Neural cell (in vitro differentiated cells): Measurements from ENCODE around the gene FKBP3. TPM values are rescaled to one million over a fixed set of nuclear protein-coding genes. Genes with fewer than 3 reads are reported as not detected.

Source experiments
- H2AFZ ChIP-seq: fragments of 200-600, 300-800 bp; sonication (generic), shearing (Covaris generic); 2 replicates; pipeline ENCODE4 v1.6.0; 2014; ENCODE audit warnings: low read depth, mild to moderate bottlenecking, antibody characterized with exemption, low read length, moderate library complexity
- H3F3A ChIP-seq: fragments of 200-600 bp; shearing (Covaris generic); 2 replicates; pipeline ENCODE4 v1.6.1; 2016; ENCODE audit warnings: mild to moderate bottlenecking, moderate library complexity, mixed read lengths, antibody characterized with exemption, low read length; ENCODE audit not compliant: insufficient read depth, poor library complexity, severe bottlenecking
- H3K27ac ChIP-seq: fragments of 200-600, 300-800 bp; sonication (generic), shearing (Covaris generic); 2 replicates; pipeline ENCODE4 v1.5.1; 2014; ENCODE audit warnings: mild to moderate bottlenecking, low read length, moderate library complexity
- H3K27me3 ChIP-seq: fragments of 300-800, 200-600 bp; sonication (generic), shearing (Covaris generic); 2 replicates; pipeline ENCODE4 v1.6.0; 2014; ENCODE audit warnings: mild to moderate bottlenecking, low read depth, low read length, moderate library complexity; ENCODE audit not compliant: insufficient read depth
- H3K36me3 ChIP-seq: fragments of 300-800, 200-600 bp; sonication (generic), shearing (Covaris generic); 2 replicates; pipeline ENCODE4 v1.5.1; 2014; ENCODE audit warnings: mild to moderate bottlenecking, antibody characterized with exemption, low read length, moderate library complexity; ENCODE audit not compliant: insufficient read depth
- H3K4me2 ChIP-seq: fragments of 300-800, 200-600 bp; sonication (generic), shearing (Covaris generic); 2 replicates; pipeline ENCODE4 v1.6.0; 2014; ENCODE audit warnings: mild to moderate bottlenecking, low read length
- H3K4me3 ChIP-seq: fragments of 300-800, 200-600 bp; sonication (generic), shearing (Covaris generic); 2 replicates; pipeline ENCODE4 v1.5.1; 2014; ENCODE audit warnings: mild to moderate bottlenecking, low read length, moderate library complexity
- H3K79me2 ChIP-seq: fragments of 200-600 bp; shearing (Covaris generic); replicated peaks from 2 replicates; pipeline ENCODE4 v1.6.0; 2014; ENCODE audit warnings: mild to moderate bottlenecking, low read length, moderate library complexity; ENCODE audit not compliant: insufficient read depth
- H3K9ac ChIP-seq: fragments of 300-800, 200-600 bp; sonication (generic), shearing (Covaris generic); 2 replicates; pipeline ENCODE4 v1.6.1; 2016; ENCODE audit warnings: mild to moderate bottlenecking, low read length, mixed read lengths
- H3K9me2 ChIP-seq: fragments of 200-600 bp; shearing (Covaris generic); 2 replicates; pipeline ENCODE4 v1.6.1; 2016; ENCODE audit warnings: mild to moderate bottlenecking, low read length, mixed read lengths; ENCODE audit not compliant: insufficient read depth
- H3K9me3 ChIP-seq: fragments of 200-600, 300-800 bp; sonication (generic), shearing (Covaris generic); 2 replicates; pipeline ENCODE4 v1.6.1; 2016; ENCODE audit warnings: mild to moderate bottlenecking, mixed run types, low read length, moderate library complexity, mixed read lengths
- H4K20me1 ChIP-seq: fragments of 200-600 bp; shearing (Covaris generic); 2 replicates; pipeline ENCODE4 v1.6.1; 2016; ENCODE audit warnings: mild to moderate bottlenecking, mixed run types; ENCODE audit not compliant: insufficient read depth
- EP300 ChIP-seq: fragments of 450-650 bp; conservative IDR thresholded peaks from 2 replicates; pipeline ENCODE4 v1.6.1; 2014; ENCODE audit warnings: antibody characterized with exemption, mild to moderate bottlenecking, moderate library complexity; ENCODE audit not compliant: poor library complexity, severe bottlenecking
- EZH2 ChIP-seq: fragments of 200-600, 300-800 bp; shearing (Covaris generic), sonication (generic); IDR thresholded peaks from 2 replicates; pipeline ENCODE4 v1.6.1; 2014; ENCODE audit warnings: antibody characterized with exemption, low read length, borderline replicate concordance, mild to moderate bottlenecking; ENCODE audit not compliant: insufficient read depth, poor library complexity, severe bottlenecking
- MXI1 ChIP-seq: fragments of 450-650 bp; conservative IDR thresholded peaks from 2 replicates; pipeline ENCODE4 v1.6.1; 2014; ENCODE audit warnings: antibody characterized with exemption, mild to moderate bottlenecking; ENCODE audit not compliant: poor library complexity, severe bottlenecking
- POLR2AphosphoS5 ChIP-seq: IDR thresholded peaks from 2 replicates; pipeline ENCODE4 v1.6.1; 2012
- RAD21 ChIP-seq: fragments of 450-650 bp; conservative IDR thresholded peaks from 2 replicates; pipeline ENCODE4 v1.6.1; 2014; ENCODE audit warnings: antibody characterized with exemption, mild to moderate bottlenecking, moderate library complexity
- SMC3 ChIP-seq: fragments of 450-650 bp; conservative IDR thresholded peaks from 2 replicates; pipeline ENCODE4 v1.6.1; 2014; ENCODE audit warnings: antibody characterized with exemption, mild to moderate bottlenecking, moderate library complexity; ENCODE audit not compliant: poor library complexity
- TAF1 ChIP-seq: IDR thresholded peaks from 2 replicates; pipeline ENCODE4 v1.6.1; 2012; ENCODE audit warnings: low read depth
- polyA plus RNA-seq: library from polyadenylated mRNA; depleted of rRNA; stranded (reverse); fragments of >200 nt; gene quantifications from 2 replicates; pipeline ENCODE4 v1.2.3, GENCODE V29; 2014
- TF ChIP-seq, protein P1 (sequence below): fragments of 450-650 bp; IDR thresholded peaks from 2 replicates; pipeline ENCODE4 v1.5.1; 2014; ENCODE audit warnings: antibody characterized with exemption, mild to moderate bottlenecking, moderate library complexity; ENCODE audit not compliant: poor library complexity, severe bottlenecking
- TF ChIP-seq, protein P2 (sequence below): IDR thresholded peaks from 2 replicates; pipeline ENCODE4 v1.6.1; 2012; ENCODE audit warnings: borderline replicate concordance

Gene FKBP3
- polyA plus RNA-seq, 1 donor from 2014 or later, result 189 TPM

DNA sequence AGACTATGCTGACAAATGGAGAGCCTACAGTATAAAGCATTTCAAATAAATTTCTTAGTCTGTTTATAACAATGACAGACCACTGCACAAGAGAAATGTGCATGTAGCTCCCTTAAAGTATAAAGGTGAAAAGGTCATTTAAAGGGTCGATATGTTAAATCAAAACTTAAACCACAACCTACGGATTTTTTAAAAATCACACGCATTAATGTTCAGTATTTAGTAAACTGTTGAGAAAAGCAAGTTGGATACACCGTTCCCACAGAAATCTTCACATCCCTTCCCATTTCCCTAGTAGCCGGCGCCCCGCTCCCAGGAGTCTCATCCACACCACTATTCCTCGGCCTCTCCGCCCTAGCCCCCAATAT lies 614 bp downstream of the FKBP3 start:
- no peak for TF ChIP-seq POLR2AphosphoS5
- TF ChIP-seq MXI1, result no peak
- TF ChIP-seq SMC3, result no peak
- TF ChIP-seq RAD21, result no peak
- TF ChIP-seq TAF1, result no peak
- TF ChIP-seq, protein P1, sequence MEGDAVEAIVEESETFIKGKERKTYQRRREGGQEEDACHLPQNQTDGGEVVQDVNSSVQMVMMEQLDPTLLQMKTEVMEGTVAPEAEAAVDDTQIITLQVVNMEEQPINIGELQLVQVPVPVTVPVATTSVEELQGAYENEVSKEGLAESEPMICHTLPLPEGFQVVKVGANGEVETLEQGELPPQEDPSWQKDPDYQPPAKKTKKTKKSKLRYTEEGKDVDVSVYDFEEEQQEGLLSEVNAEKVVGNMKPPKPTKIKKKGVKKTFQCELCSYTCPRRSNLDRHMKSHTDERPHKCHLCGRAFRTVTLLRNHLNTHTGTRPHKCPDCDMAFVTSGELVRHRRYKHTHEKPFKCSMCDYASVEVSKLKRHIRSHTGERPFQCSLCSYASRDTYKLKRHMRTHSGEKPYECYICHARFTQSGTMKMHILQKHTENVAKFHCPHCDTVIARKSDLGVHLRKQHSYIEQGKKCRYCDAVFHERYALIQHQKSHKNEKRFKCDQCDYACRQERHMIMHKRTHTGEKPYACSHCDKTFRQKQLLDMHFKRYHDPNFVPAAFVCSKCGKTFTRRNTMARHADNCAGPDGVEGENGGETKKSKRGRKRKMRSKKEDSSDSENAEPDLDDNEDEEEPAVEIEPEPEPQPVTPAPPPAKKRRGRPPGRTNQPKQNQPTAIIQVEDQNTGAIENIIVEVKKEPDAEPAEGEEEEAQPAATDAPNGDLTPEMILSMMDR, result no peak
- TF ChIP-seq EP300, result no peak
- no peak for TF ChIP-seq EZH2
- TF ChIP-seq, protein P2, sequence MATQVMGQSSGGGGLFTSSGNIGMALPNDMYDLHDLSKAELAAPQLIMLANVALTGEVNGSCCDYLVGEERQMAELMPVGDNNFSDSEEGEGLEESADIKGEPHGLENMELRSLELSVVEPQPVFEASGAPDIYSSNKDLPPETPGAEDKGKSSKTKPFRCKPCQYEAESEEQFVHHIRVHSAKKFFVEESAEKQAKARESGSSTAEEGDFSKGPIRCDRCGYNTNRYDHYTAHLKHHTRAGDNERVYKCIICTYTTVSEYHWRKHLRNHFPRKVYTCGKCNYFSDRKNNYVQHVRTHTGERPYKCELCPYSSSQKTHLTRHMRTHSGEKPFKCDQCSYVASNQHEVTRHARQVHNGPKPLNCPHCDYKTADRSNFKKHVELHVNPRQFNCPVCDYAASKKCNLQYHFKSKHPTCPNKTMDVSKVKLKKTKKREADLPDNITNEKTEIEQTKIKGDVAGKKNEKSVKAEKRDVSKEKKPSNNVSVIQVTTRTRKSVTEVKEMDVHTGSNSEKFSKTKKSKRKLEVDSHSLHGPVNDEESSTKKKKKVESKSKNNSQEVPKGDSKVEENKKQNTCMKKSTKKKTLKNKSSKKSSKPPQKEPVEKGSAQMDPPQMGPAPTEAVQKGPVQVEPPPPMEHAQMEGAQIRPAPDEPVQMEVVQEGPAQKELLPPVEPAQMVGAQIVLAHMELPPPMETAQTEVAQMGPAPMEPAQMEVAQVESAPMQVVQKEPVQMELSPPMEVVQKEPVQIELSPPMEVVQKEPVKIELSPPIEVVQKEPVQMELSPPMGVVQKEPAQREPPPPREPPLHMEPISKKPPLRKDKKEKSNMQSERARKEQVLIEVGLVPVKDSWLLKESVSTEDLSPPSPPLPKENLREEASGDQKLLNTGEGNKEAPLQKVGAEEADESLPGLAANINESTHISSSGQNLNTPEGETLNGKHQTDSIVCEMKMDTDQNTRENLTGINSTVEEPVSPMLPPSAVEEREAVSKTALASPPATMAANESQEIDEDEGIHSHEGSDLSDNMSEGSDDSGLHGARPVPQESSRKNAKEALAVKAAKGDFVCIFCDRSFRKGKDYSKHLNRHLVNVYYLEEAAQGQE, result no peak
- Histone ChIP-seq H2AFZ (peak overlapping the region; percentile 96), H3K36me3 (no peaks in the 10 kb centered on the region), H3K9me3 (no peaks in the 10 kb centered on the region), H3K9me2 (no peaks in the 10 kb centered on the region), H3K27me3 (no peaks in the 10 kb centered on the region), H3K79me2 (peaks cover 38% of the 10 kb centered on the region), H3K4me2 (peak overlapping the region; percentile 32), H3F3A (peaks cover 10% of the 10 kb centered on the region), H3K4me3 (peak overlapping the region; percentile 85), H3K27ac (peak overlapping the region; percentile 89), H4K20me1 (no peaks in the 10 kb centered on the region), H3K9ac (peak overlapping the region; percentile 92)

DNA sequence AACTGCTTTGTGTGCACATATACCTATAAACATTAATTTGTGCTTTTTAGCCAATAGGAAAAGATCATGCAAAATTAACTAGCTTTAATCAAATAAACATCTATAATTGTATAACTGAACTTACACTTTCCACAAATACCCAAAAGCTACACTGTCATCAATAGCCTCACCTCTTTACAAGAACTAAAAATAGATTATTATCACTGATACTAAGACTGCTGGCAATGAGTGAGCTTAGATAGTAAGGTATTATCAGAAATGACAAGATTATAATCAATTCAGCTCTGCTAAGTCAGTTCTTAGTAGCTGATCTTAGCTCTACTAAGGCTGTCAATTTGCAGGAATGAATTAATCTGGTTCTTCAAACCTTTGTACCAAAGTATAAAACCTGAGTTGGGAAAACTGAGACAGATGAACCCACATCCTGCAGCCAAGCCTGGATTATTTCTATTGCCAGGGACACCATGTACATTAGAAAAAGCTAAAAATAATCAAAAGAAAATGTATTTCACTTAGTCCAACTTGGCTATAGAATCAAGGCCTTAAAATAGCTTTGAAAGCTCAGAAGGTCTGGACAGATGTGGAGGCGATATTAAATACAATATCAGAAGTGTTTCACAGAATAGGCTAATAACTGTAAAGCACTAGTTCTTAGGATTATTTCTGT lies 5.2 kb downstream of the FKBP3 start:
- Histone ChIP-seq H3K4me3 (no peak overlapping the region), H3K79me2 (peaks cover 23% of the 10 kb centered on the region), H3K9me3 (no peaks in the 10 kb centered on the region), H3F3A (peaks cover 2% of the 10 kb centered on the region), H3K27ac (no peak overlapping the region), H2AFZ (no peak overlapping the region), H3K4me2 (no peak overlapping the region), H4K20me1 (no peaks in the 10 kb centered on the region), H3K36me3 (no peaks in the 10 kb centered on the region), H3K9ac (no peak overlapping the region), H3K27me3 (no peaks in the 10 kb centered on the region), H3K9me2 (no peaks in the 10 kb centered on the region)
- TF ChIP-seq POLR2AphosphoS5, result no peak
- TF ChIP-seq MXI1, result no peak
- no peak for TF ChIP-seq RAD21
- TF ChIP-seq, protein P2, result no peak
- TF ChIP-seq, protein P1, result no peak
- TF ChIP-seq EP300, result no peak
- TF ChIP-seq SMC3, result no peak
- no peak for TF ChIP-seq TAF1
- TF ChIP-seq EZH2, result no peak
